Fibroblast of lung (primary cell): ENCODE measurements around the gene HNRNPA3. TPM values are rescaled to one million over a fixed set of nuclear protein-coding genes. Genes with fewer than 3 reads are reported as not detected.
A peak's percentile ranks its signal among the peaks of the same experiment; 100 is the strongest.

Source experiments
- DNase-seq, 2 donors: peaks; one replicate each; pipeline versions ENCODE4 v3.0.0 to v3.0.0-alpha.2; 2010; ENCODE audit warnings: low read depth in 2 of 2
- H2AFZ ChIP-seq: 2 replicates; pipeline ENCODE4 v1.5.1; 2012; ENCODE audit warnings: low read length, control low read depth, inconsistent platforms
- H3K27ac ChIP-seq: 2 replicates; pipeline ENCODE4 v1.5.1; 2011; ENCODE audit warnings: low read length, control low read depth; ENCODE audit not compliant: insufficient read depth
- H3K27me3 ChIP-seq: 2 replicates; pipeline ENCODE4 v1.5.1; 2011; ENCODE audit warnings: mild to moderate bottlenecking, low read length; ENCODE audit not compliant: control insufficient read depth, insufficient read depth
- H3K36me3 ChIP-seq: 2 replicates; pipeline ENCODE4 v1.5.1; 2011; ENCODE audit warnings: low read length; ENCODE audit not compliant: control insufficient read depth, insufficient read depth
- H3K4me1 ChIP-seq: 2 replicates; pipeline ENCODE4 v1.5.1; 2011; ENCODE audit warnings: low read length; ENCODE audit not compliant: control insufficient read depth, insufficient read depth; ENCODE audit errors: extremely low read depth
- H3K4me2 ChIP-seq: 2 replicates; pipeline ENCODE4 v1.5.1; 2011; ENCODE audit warnings: low read length, control low read depth; ENCODE audit not compliant: insufficient read depth; ENCODE audit errors: extremely low read depth
- H3K4me3 ChIP-seq, 4 experiments: fragments of 200-600 bp in 1 of 4; sonication (generic) in 1 of 4; replicated peaks in 1 of 4; 2 replicates each; pipeline ENCODE4 v1.5.1; 2011 to 2016; ENCODE audit warnings: low read length in 4 of 4, low read depth in 3 of 4, mild to moderate bottlenecking in 3 of 4, control low read depth in 2 of 4, inconsistent platforms in 1 of 4, mixed read lengths in 1 of 4; ENCODE audit not compliant: insufficient read depth in 1 of 4; ENCODE audit errors: control extremely low read depth in 1 of 4
- H3K79me2 ChIP-seq: 2 replicates; pipeline ENCODE4 v1.5.1; 2012; ENCODE audit warnings: mild to moderate bottlenecking, low read length, inconsistent platforms; ENCODE audit not compliant: control insufficient read depth, insufficient read depth
- H3K9ac ChIP-seq: 2 replicates; pipeline ENCODE4 v1.5.1; 2011; ENCODE audit warnings: mild to moderate bottlenecking, low read length, control low read depth; ENCODE audit not compliant: insufficient read depth
- H3K9me3 ChIP-seq: 2 replicates; pipeline ENCODE4 v1.5.1; 2012; ENCODE audit warnings: low read depth, low read length; ENCODE audit not compliant: control insufficient read depth, insufficient read depth
- H4K20me1 ChIP-seq: 2 replicates; pipeline ENCODE4 v1.5.1; 2011; ENCODE audit warnings: low read length; ENCODE audit not compliant: control insufficient read depth, insufficient read depth; ENCODE audit errors: extremely low read depth
- EZH2 ChIP-seq: IDR thresholded peaks from 2 replicates; pipeline ENCODE4 v1.5.1; 2012; ENCODE audit warnings: low read length, control low read depth, mild to moderate bottlenecking; ENCODE audit errors: missing control alignments
- polyA plus RNA-seq, 2 donors: library from polyadenylated mRNA; depleted of rRNA in 1 of 2; stranded (reverse) in 1 of 2; unstranded in 1 of 2; fragments of >200 nt; gene quantifications; 2 replicates each; pipeline ENCODE4 v1.2.1, GENCODE V29; 2011 to 2012; ENCODE audit warnings: missing spikeins in 1 of 2
- total RNA-seq: library from RNA; depleted of rRNA; stranded (reverse); fragments of >200 nt; gene quantifications from 2 replicates; pipeline ENCODE4 v1.2.1, GENCODE V29; 2014
- TF ChIP-seq, protein P1 (sequence below), 2 donors: IDR thresholded peaks in 1 of 2; conservative IDR thresholded peaks in 1 of 2; 1 replicate in 1 of 2; 2 replicates in 1 of 2; pipeline ENCODE4 v1.5.1; 2011 to 2012; ENCODE audit warnings: low read length in 2 of 2, control low read depth in 1 of 2, inconsistent platforms in 1 of 2, low read depth in 1 of 2, mild to moderate bottlenecking in 1 of 2

HNRNPA3 gene
- total and polyA plus RNA-seq, 2 donors (not counting 1 experiment from before 2014, with no cell fraction given): 34.5 to 81.2 TPM

DNA sequence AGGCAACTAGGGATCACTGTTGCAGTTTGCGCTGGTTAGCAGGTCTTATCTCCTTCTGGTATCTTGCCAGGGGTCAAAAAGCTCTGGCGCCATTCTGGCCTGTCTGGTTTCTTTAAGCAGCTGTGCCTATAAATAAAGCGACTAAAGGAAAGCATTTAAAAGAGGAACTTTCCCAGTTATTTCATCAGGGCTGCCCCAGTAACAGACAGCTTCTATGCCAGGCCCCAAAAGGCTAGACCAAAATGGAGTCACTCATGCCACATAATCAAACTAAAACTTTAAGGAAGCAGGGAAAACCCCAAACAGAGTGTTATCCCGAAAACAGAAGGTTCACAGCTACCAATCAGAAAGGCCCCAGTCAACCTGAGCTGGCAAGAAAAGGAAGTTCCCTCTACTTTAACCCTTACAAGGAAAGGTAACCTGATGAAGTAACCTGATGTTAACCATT, 41.2 kb upstream of the HNRNPA3 start:
- H3K9me3 ChIP-seq: no peaks in the 10 kb centered on the region
- H3K79me2 ChIP-seq: no peaks in the 10 kb centered on the region
- DNase-seq: peak in 1 of 2 donors; percentile 36
- TF ChIP-seq EZH2: no peak
- TF ChIP-seq, protein P1, sequence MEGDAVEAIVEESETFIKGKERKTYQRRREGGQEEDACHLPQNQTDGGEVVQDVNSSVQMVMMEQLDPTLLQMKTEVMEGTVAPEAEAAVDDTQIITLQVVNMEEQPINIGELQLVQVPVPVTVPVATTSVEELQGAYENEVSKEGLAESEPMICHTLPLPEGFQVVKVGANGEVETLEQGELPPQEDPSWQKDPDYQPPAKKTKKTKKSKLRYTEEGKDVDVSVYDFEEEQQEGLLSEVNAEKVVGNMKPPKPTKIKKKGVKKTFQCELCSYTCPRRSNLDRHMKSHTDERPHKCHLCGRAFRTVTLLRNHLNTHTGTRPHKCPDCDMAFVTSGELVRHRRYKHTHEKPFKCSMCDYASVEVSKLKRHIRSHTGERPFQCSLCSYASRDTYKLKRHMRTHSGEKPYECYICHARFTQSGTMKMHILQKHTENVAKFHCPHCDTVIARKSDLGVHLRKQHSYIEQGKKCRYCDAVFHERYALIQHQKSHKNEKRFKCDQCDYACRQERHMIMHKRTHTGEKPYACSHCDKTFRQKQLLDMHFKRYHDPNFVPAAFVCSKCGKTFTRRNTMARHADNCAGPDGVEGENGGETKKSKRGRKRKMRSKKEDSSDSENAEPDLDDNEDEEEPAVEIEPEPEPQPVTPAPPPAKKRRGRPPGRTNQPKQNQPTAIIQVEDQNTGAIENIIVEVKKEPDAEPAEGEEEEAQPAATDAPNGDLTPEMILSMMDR (conservative IDR thresholded peaks at IDR 0.05 in 1 of 2, IDR thresholded peaks at IDR 0.05 in 1 of 2; ENCODE audit: low read depth in 1 of 2, low read length in 2 of 2): no peak
- no peaks in the 10 kb centered on the region for H3K36me3 ChIP-seq
- H2AFZ ChIP-seq: no peak overlapping the region
- H3K4me2 ChIP-seq: no peak overlapping the region
- no peak overlapping the region for H3K4me3 ChIP-seq
- no peak overlapping the region for H3K9ac ChIP-seq
- H3K4me1 ChIP-seq: peaks cover 5% of the 10 kb centered on the region
- no peak overlapping the region for H3K27ac ChIP-seq
- H3K27me3 ChIP-seq: no peaks in the 10 kb centered on the region
- H4K20me1 ChIP-seq: no peaks in the 10 kb centered on the region

DNA sequence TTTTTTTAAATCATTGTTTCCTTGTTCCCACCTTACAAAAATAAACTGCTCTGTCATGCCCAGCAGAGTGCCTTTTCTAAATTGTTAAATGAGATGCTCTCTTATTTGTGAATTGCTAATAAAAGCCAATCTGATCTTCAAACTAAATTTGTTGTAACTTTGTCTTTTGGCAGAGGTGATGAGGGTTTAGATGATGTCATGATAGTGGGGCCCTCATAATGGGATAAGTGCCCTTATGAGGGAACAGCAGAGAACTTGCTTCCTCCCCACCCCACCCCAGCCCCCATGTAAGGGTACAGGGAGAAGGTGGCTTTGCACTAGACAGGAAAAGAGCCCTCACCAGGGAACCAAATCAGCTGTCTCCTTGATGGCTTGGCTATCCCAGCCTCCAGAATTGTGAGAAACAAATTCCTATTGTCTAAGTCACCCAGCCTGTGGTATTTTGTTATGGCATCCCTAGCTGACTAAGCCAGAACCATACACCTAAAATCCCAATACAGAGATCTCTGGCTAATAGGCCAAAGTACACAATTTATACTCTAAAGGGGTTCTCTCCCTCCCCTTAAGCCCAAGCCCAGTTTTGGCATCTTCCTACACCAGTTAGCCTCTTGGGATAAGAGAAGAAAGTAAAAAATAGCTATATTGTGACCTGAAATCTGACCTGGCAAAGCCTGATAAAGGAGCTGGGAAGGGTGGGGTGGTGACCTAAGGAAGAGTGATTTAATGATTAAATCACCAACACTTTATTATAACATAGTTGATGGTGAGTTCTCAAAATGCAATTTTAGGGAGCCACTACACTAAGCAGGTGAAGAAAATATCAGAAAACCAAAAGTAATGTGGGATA, 40.3 kb upstream of the HNRNPA3 start:
- no peak overlapping the region for H3K27ac ChIP-seq

DNA sequence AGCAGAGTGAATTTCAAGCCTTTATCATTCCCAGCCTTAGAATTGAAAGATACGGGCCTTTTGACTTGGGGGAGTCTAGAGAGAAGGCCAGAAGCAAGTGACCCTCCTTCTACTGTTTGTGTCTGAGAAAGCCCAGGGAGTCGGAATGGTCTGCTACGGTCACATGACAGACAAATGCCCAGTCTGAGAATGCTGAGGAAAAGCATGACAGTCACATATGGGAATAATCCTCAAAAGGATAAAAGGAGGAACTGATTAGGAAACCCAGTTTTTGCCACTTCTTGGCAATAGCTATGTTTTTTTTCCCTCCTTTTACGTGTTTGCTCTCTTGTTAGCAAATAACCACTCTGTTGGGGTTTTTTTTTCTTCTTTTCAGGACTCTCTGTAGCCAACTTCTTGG, 38.1 kb upstream of the HNRNPA3 start:
- Histone ChIP-seq H3K4me2 (no peak overlapping the region), H3K9me3 (no peaks in the 10 kb centered on the region), H3K27me3 (no peaks in the 10 kb centered on the region), H2AFZ (no peak overlapping the region), H3K4me3 (no peak overlapping the region), H3K36me3 (no peaks in the 10 kb centered on the region), H3K27ac (no peak overlapping the region), H3K79me2 (no peaks in the 10 kb centered on the region), H3K4me1 (no peaks in the 10 kb centered on the region), H3K9ac (no peak overlapping the region), H4K20me1 (no peaks in the 10 kb centered on the region)
- DNase-seq: no peak
- no peak for TF ChIP-seq EZH2
- TF ChIP-seq, protein P1 (conservative IDR thresholded peaks at IDR 0.05 in 1 of 2, IDR thresholded peaks at IDR 0.05 in 1 of 2; ENCODE audit: low read depth in 1 of 2, low read length in 2 of 2): no peak

More for the DNA sequence above, 40.3 kb upstream of the HNRNPA3 start:
- TF ChIP-seq, protein P1 (conservative IDR thresholded peaks at IDR 0.05 in 1 of 2, IDR thresholded peaks at IDR 0.05 in 1 of 2; ENCODE audit: low read depth in 1 of 2, low read length in 2 of 2): no peak
- no peak for TF ChIP-seq EZH2
- H3K9ac ChIP-seq: no peak overlapping the region
- DNase-seq: peak; percentile 62 to 85
- no peak overlapping the region for H2AFZ ChIP-seq
- peak overlapping the region; percentile 26 for H3K4me2 ChIP-seq
- H4K20me1 ChIP-seq: no peaks in the 10 kb centered on the region
- peaks cover 5% of the 10 kb centered on the region for H3K4me1 ChIP-seq
- no peaks in the 10 kb centered on the region for H3K27me3 ChIP-seq
- no peaks in the 10 kb centered on the region for H3K79me2 ChIP-seq
- H3K4me3 ChIP-seq: no peak overlapping the region
- no peaks in the 10 kb centered on the region for H3K9me3 ChIP-seq
- no peaks in the 10 kb centered on the region for H3K36me3 ChIP-seq
